Endothelial cell of umbilical vein (primary cell): ENCODE measurements around the gene CPA2.

Source experiments
- EZH2 ChIP-seq: IDR thresholded peaks from 2 replicates; pipeline ENCODE4 v1.6.1; 2012; ENCODE audit warnings: borderline replicate concordance, low read depth, mild to moderate bottlenecking, moderate library complexity, low read length, inconsistent platforms; ENCODE audit not compliant: severe bottlenecking
- GATA2 ChIP-seq: IDR thresholded peaks from 2 replicates; pipeline ENCODE4 v1.7.0; 2011; ENCODE audit warnings: low read depth, mild to moderate bottlenecking, moderate library complexity, mixed read lengths, low read length; ENCODE audit not compliant: insufficient read length, insufficient read depth
- JUN ChIP-seq: IDR thresholded peaks from 2 replicates; pipeline ENCODE4 v1.6.1; 2011; ENCODE audit warnings: borderline replicate concordance, low read depth; ENCODE audit not compliant: insufficient read length, insufficient read depth
- POLR2A ChIP-seq: IDR thresholded peaks from 2 replicates; pipeline ENCODE4 v1.6.1; 2012; ENCODE audit warnings: low read depth, mild to moderate bottlenecking, control low read depth, low read length
- POLR2AphosphoS5 ChIP-seq: IDR thresholded peaks from 2 replicates; pipeline ENCODE4 v1.6.1; 2012; ENCODE audit warnings: low read depth, mild to moderate bottlenecking, control low read depth, low read length, moderate library complexity; ENCODE audit not compliant: insufficient read depth
- TF ChIP-seq, protein P1 (sequence below), 2 donors: IDR thresholded peaks; 1 replicate in 1 of 2; 2 replicates in 1 of 2; pipeline ENCODE4 v1.5.1; 2011; ENCODE audit warnings: low read length in 2 of 2, mild to moderate bottlenecking in 2 of 2, moderate library complexity in 2 of 2, control low read depth in 1 of 2, inconsistent platforms in 1 of 2, low read depth in 1 of 2; ENCODE audit not compliant: insufficient read depth in 1 of 2; ENCODE audit errors: extremely low read depth in 1 of 2
- TF ChIP-seq, protein P2 (sequence below): IDR thresholded peaks from 2 replicates; pipeline ENCODE4 v1.6.1; 2011; ENCODE audit not compliant: insufficient read depth, insufficient read length

DNA sequence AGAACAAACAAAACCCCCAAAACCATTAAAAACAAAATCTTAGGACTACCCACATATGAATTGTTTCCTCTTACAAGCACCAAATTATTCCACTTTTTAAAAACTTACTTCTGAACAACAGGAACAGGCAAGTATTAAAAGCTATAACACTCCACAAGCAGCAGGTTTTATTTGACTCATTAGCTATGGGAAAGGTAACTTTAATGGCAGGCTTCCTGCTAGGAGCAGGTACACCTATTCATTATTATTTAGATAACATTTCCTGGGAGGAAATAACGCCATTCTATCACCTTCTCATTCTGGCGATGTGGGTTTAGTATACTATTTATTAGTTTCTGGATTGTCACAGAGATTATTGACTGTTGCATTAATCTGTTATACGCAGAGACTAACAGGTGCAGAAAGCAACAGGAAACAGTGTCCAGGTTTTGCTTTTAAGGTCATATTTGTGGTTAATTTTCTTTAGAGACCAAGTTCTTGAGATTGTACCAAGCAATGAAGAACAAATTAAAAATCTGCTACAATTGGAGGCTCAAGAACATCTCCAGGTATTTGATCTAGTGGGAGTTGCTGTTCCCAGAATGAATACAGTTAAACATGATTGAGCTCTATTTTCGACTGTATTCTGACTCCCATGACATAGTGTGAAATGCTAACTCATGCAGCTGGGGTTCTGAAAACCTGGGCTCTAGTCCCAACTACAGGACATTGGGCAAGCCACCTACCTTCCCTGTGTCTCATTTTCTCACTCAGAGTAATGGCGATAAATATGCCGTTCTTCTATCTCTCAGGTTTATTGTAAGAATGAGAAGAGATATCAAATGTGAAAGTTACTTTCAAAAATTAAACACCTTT, 2.0 kb downstream of the CPA2 start:
- TF ChIP-seq, protein P1, sequence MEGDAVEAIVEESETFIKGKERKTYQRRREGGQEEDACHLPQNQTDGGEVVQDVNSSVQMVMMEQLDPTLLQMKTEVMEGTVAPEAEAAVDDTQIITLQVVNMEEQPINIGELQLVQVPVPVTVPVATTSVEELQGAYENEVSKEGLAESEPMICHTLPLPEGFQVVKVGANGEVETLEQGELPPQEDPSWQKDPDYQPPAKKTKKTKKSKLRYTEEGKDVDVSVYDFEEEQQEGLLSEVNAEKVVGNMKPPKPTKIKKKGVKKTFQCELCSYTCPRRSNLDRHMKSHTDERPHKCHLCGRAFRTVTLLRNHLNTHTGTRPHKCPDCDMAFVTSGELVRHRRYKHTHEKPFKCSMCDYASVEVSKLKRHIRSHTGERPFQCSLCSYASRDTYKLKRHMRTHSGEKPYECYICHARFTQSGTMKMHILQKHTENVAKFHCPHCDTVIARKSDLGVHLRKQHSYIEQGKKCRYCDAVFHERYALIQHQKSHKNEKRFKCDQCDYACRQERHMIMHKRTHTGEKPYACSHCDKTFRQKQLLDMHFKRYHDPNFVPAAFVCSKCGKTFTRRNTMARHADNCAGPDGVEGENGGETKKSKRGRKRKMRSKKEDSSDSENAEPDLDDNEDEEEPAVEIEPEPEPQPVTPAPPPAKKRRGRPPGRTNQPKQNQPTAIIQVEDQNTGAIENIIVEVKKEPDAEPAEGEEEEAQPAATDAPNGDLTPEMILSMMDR (IDR thresholded peaks at IDR 0.05; ENCODE audit: extremely low read depth in 1 of 2, insufficient read depth in 1 of 2, low read depth in 1 of 2, low read length in 2 of 2), result no peak
- TF ChIP-seq EZH2 (no peak), POLR2AphosphoS5 (no peak), POLR2A (no peak), JUN (no peak), GATA2 (no peak)
- TF ChIP-seq, protein P2, sequence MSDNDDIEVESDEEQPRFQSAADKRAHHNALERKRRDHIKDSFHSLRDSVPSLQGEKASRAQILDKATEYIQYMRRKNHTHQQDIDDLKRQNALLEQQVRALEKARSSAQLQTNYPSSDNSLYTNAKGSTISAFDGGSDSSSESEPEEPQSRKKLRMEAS, result no peak
